Mucosa of stomach (tissue), 1 donor: ENCODE measurements around the gene KLF4.
"Not testable (repeated sequence)": the region's sequence is repeated elsewhere in the genome, so short reads cannot be mapped to it uniquely, and the experiment has no call there.

ENCODE experiments used
- H3K27me3 ChIP-seq: one replicate; pipeline ENCODE4 v1.7.0; 2013; ENCODE audit warnings: mild to moderate bottlenecking, low read length; ENCODE audit not compliant: control insufficient read depth, insufficient read depth
- H3K36me3 ChIP-seq: one replicate; pipeline ENCODE4 v1.7.0; 2013; ENCODE audit warnings: low read length; ENCODE audit not compliant: control insufficient read depth, insufficient read depth
- H3K4me1 ChIP-seq: one replicate; pipeline ENCODE4 v1.7.0; 2013; ENCODE audit warnings: mild to moderate bottlenecking, low read length; ENCODE audit not compliant: control insufficient read depth, insufficient read depth
- H3K4me3 ChIP-seq: one replicate; pipeline ENCODE4 v1.7.0; 2013; ENCODE audit warnings: low read length
- H3K9ac ChIP-seq: one replicate; pipeline ENCODE4 v1.7.0; 2013; ENCODE audit warnings: mild to moderate bottlenecking, low read length, moderate library complexity
- H3K9me3 ChIP-seq: one replicate; pipeline ENCODE4 v1.7.0; 2013; ENCODE audit warnings: mild to moderate bottlenecking, low read length, moderate library complexity; ENCODE audit not compliant: control insufficient read depth
- donor health status: Pancreatic carcinoma.

The KLF4 gene

GRCh38 chr9:107500421-107501200 is 11.0 kb upstream of the KLF4 start:
- peaks cover 19% of the 10 kb centered on the region for H3K4me1 ChIP-seq
- not testable (repeated sequence) for H3K36me3 ChIP-seq, H3K4me3 ChIP-seq, H3K27me3 ChIP-seq, H3K9me3 ChIP-seq, H3K9ac ChIP-seq

DNA sequence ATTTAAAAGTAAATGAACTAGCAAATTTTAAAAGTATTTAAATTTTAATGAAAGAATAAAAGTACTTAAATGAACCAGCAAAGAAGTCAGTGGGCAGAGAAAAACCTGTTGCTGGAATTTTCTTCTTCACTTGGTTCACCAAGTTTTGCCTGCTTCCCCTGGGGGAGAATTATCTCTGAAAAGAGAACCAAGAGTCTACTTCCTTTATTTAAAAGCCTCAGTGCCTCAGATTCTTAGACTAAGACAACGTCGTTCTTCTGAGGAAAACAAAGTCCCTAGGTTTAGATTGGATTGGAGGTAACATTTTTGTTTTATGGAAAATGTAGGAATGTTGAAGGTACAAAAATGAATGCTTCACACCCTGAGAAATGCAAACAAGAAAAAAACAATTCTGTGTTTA is 7.4 kb upstream of the KLF4 start:
- H3K4me1 ChIP-seq: peaks cover 9% of the 10 kb centered on the region
- H3K9ac ChIP-seq: no peak overlapping the region
- H3K36me3 ChIP-seq: no peaks in the 10 kb centered on the region
- H3K27me3 ChIP-seq: no peaks in the 10 kb centered on the region
- H3K9me3 ChIP-seq: no peaks in the 10 kb centered on the region
- no peak overlapping the region for H3K4me3 ChIP-seq

DNA sequence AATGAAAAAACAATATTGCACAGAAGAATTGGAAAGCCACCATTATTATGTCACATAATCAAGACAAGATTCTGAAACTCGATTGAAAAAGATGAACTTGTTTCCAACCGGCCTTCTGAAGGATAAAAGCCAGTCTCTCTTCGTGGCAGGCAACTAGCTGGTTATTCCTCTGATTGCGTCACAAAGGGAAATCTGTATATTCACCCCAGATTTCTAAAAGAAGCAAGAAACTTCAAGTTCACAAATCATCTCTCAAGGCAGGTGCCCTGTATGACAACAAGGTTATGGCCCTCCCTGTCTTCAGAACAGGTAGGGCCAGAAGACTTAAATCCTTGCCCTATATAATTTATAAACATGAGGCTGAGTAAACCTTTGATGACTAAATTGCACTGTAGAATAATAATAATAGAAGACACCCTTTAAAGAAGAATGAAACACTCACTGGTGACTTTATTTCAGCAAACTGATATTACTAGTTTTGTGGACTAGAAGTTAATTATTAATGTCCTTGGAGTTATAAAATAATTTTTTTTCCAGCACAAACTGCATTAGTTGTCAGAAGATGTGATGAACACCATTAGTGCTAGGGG is 2.9 kb upstream of the KLF4 start:
- Histone ChIP-seq H3K36me3 (peaks cover 6% of the 10 kb centered on the region), H3K9ac (no peak overlapping the region), H3K27me3 (no peaks in the 10 kb centered on the region), H3K9me3 (no peaks in the 10 kb centered on the region), H3K4me3 (no peak overlapping the region), H3K4me1 (peaks cover 16% of the 10 kb centered on the region)

GRCh38 chr9:107491081-107492053 is 1.8 kb upstream of the KLF4 start:
- no peaks in the 10 kb centered on the region for H3K27me3 ChIP-seq
- H3K4me1 ChIP-seq: peaks cover 16% of the 10 kb centered on the region
- H3K4me3 ChIP-seq: no peak overlapping the region
- H3K9ac ChIP-seq: peak overlapping the region; percentile 81
- peaks cover 16% of the 10 kb centered on the region for H3K36me3 ChIP-seq
- H3K9me3 ChIP-seq: no peaks in the 10 kb centered on the region

DNA sequence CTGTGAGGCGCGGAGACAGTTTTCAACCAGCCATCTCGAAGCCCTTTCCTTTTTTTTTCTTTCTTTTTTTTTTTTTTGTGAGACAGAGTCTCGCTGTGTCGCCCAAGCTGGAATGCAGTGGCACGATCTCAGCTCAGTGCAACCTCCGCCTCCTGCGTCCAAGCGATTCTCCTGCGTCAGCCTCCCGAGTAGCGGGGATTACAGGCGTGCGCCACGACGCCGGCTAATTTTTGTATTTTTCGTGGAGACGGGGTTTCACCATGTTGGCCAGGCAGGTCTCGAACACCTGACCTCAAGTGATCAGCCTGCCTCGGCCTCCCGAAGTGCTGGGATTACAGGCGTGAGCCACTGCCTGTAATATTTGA is 1.0 kb upstream of the KLF4 start:
- H3K9me3 ChIP-seq, H3K27me3 ChIP-seq: not testable (repeated sequence)
- Histone ChIP-seq H3K9ac (peak overlapping the region; percentile 81), H3K4me1 (peaks cover 16% of the 10 kb centered on the region), H3K36me3 (peaks cover 18% of the 10 kb centered on the region), H3K4me3 (peak overlapping the region; percentile 28)

GRCh38 chr9:107489144-107489673 is 360 bp downstream of the KLF4 start:
- H3K4me3 ChIP-seq: peak overlapping the region; percentile 42
- H3K4me1 ChIP-seq: peaks cover 16% of the 10 kb centered on the region
- H3K27me3 ChIP-seq: no peaks in the 10 kb centered on the region
- H3K9me3 ChIP-seq: no peaks in the 10 kb centered on the region
- H3K9ac ChIP-seq: peak overlapping the region; percentile 96
- peaks cover 26% of the 10 kb centered on the region for H3K36me3 ChIP-seq

- Histone ChIP-seq H3K4me3 (peak overlapping the region; percentile 42), H3K9ac (peak overlapping the region; percentile 96), H3K4me1 (peaks cover 16% of the 10 kb centered on the region), H3K9me3 (no peaks in the 10 kb centered on the region), H3K27me3 (no peaks in the 10 kb centered on the region), H3K36me3 (peaks cover 26% of the 10 kb centered on the region)
Measured at GRCh38 chr9:107488375-107489143, 1.0 kb downstream of the KLF4 start.

GRCh38 chr9:107487521-107488374 is 1.8 kb downstream of the KLF4 start:
- Histone ChIP-seq H3K4me1 (peaks cover 14% of the 10 kb centered on the region), H3K27me3 (no peaks in the 10 kb centered on the region), H3K4me3 (peak overlapping the region; percentile 42), H3K9ac (peak overlapping the region; percentile 96), H3K36me3 (peaks cover 26% of the 10 kb centered on the region), H3K9me3 (no peaks in the 10 kb centered on the region)

DNA sequence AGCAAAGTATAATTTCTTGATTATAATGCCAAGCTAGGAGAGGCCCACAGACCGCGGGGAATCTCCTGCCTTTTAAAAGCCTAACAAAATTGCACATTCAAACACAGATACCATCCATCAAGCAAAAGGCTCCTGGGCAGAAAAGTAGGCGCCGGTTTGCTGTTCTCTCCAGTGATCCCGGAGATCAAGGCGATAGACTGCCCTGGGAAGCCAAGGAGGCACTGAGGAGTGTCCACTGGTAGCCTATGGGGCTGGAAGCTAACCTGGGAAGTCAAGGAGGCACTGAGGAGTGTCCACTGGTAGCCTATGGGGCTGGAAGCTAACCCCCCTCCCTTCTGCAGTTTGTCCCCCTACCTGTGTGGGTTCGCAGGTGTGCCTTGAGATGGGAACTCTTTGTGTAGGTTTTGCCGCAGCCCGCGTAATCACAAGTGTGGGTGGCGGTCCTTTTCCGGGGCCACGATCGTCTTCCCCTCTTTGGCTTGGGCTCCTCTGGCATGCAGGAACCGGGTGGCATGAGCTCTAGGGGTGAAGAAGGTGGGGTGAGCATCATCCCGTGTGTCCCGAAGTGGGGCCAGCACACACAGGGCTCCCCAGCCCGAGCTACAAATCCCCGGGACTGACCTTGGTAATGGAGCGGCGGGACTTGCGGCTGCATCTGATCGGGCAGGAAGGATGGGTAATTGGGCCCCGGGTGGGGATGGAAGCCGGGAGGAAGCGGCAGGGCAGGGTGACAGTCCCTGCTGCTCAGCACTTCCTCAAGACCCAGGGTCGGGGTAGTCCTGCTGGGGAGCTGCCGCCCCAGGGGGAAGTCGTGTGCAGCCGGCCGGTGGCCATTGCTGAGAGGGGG is 2.7 kb downstream of the KLF4 start:
- peaks cover 6% of the 10 kb centered on the region for H3K4me1 ChIP-seq
- H3K9me3 ChIP-seq: no peaks in the 10 kb centered on the region
- H3K9ac ChIP-seq: peak overlapping the region; percentile 96
- peaks cover 26% of the 10 kb centered on the region for H3K36me3 ChIP-seq
- H3K4me3 ChIP-seq: peak overlapping the region; percentile 42
- H3K27me3 ChIP-seq: no peaks in the 10 kb centered on the region

- no peaks in the 10 kb centered on the region for H3K9me3 ChIP-seq
- H3K9ac ChIP-seq: peak overlapping the region; percentile 96
- peak overlapping the region; percentile 42 for H3K4me3 ChIP-seq
- no peaks in the 10 kb centered on the region for H3K4me1 ChIP-seq
- H3K27me3 ChIP-seq: no peaks in the 10 kb centered on the region
- peaks cover 26% of the 10 kb centered on the region for H3K36me3 ChIP-seq
Measured at GRCh38 chr9:107485458-107486043, 4.0 kb downstream of the KLF4 start.
